ENCODE measurements around the gene CCDC77.
A peak's percentile ranks its signal among the peaks of the same experiment; 100 is the strongest.

CCDC77 gene

DNA sequence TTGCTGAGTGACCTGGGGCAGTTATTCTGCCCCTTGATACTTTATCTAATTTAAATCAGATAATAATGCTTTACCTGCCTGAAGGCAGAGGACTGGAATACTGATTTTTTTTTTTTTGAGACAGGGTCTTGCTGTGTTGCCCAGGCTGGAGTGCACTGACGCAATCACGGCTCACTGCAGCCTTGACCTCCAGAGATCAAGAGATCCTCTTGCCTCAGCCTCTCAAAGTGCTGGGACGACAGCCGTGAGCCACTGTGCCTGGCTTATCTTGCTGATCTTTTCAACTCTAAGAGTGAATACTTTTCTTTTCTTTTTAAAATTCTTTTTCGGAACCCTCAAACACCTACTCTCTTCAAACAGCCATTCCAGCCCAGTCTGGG lies 57.6 kb downstream of the CCDC77 start:
- DNase-seq (ENCODE audit: low spot score), result no peak
- TF ChIP-seq, protein P1, sequence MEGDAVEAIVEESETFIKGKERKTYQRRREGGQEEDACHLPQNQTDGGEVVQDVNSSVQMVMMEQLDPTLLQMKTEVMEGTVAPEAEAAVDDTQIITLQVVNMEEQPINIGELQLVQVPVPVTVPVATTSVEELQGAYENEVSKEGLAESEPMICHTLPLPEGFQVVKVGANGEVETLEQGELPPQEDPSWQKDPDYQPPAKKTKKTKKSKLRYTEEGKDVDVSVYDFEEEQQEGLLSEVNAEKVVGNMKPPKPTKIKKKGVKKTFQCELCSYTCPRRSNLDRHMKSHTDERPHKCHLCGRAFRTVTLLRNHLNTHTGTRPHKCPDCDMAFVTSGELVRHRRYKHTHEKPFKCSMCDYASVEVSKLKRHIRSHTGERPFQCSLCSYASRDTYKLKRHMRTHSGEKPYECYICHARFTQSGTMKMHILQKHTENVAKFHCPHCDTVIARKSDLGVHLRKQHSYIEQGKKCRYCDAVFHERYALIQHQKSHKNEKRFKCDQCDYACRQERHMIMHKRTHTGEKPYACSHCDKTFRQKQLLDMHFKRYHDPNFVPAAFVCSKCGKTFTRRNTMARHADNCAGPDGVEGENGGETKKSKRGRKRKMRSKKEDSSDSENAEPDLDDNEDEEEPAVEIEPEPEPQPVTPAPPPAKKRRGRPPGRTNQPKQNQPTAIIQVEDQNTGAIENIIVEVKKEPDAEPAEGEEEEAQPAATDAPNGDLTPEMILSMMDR (conservative IDR thresholded peaks at IDR 0.05; ENCODE audit: low read depth), result no peak
- H3K27ac ChIP-seq, result no peak overlapping the region
- POLR2A ChIA-PET (ENCODE audit: low non-redundant PET), result no interaction called here
- CTCF ChIA-PET, result no interaction called here

DNA sequence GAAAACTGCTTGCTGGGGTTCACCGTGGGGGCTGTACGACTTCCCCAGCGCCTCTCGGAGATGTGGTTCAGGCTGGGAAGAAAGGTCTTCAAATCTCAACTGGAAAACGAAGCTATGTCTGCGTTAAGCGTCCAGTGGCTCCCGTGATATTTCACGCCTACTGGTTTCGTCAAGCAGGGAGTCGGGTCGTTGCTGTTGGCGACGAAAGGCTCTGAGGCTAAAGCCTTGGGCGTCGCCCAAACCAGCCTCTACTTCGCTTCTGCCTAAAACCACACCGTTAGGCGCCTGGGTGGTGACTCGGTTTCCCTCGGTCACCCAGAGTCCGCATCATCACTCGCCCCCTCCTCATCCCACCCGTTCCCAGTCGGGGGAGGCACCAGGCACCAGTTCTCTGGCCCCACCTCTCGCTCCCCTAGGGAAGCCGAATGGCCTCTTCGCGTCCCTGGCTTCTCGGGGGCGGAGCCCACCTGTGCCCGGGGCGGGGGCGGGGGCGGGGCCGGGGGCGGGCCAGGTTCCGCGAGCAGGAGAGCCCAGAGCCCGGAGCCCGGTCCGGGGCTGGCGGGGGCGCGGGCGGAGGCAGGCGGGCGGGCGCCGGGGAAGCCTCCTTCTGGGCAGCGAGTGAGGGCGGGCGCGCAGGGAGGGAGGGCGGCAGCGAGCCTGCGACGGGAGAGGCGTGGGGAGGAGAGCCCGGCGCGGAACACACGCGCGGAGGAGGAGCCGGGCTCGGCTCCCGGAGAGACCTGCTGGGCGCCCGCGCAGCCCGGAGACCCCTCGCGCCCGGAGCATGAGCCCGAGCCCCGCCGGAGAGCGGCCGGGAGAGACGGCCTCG lies 58.2 kb downstream of the CCDC77 start, which contains the start of gene B4GALNT3:
B4GALNT3 (plus strand) TSS at position 510 of the 829 bp plus-strand sequence. CDS start 438 bp downstream, outside the sequence.
- POLR2A ChIA-PET (ENCODE audit: low non-redundant PET), result no interaction called here
- peak; percentile 64 for DNase-seq (ENCODE audit: low spot score)
- CTCF ChIA-PET, result no interaction called here
- H3K27ac ChIP-seq, result no peak within 1 kb of the TSS
- TF ChIP-seq, protein P1 (conservative IDR thresholded peaks at IDR 0.05; ENCODE audit: low read depth), result no peak

DNA sequence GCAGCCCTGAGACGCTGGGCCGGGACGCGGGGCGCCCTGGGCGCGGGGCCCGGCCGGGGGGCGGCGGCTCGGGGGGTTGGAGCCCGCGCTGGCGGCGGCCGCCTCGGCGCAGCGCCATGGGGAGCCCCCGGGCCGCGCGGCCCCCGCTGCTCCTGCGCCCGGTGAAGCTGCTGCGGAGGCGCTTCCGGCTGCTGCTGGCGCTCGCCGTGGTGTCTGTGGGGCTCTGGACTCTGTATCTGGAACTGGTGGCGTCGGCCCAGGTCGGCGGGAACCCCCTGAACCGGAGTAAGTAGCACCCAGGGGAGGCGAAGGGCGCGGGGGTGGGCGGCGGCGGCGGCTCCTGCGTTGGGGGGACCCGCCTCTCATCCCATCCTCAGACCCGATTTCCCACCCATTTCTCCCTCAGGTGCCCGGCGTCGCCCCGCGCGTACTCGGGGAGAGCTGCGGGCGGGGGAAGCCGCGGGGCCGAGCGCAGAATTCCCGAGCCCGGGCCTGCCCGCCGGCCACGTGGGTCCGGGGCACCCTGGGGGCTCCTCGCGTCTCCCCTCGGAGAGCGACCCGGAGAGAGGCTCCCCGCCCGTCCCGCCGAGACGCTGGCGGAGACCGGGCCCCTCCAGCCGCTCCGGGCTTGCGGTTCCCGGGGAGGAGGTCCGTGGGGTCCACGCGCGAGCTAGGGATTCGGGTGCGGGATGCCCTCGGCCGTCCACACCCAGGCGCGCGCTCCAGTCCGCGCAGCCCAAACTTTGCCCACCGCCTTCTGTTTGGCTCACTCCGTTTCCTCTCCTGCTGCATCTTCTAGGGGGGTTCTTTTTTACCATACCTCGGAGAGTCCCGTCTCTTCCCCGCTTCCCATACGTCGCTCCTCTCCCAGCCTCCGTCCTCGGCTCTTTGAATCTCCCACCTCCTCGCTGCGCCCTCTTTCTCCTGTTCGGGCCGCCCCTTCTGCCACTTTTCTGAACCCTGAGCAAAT lies 59.1 kb downstream of the CCDC77 start:
- ChIA-PET CTCF (no interaction called here), POLR2A (ENCODE audit: low non-redundant PET) (no interaction called here)
- TF ChIP-seq, protein P1 (conservative IDR thresholded peaks at IDR 0.05; ENCODE audit: low read depth), result no peak
- no peak for DNase-seq (ENCODE audit: low spot score)
- no peak overlapping the region for H3K27ac ChIP-seq

DNA sequence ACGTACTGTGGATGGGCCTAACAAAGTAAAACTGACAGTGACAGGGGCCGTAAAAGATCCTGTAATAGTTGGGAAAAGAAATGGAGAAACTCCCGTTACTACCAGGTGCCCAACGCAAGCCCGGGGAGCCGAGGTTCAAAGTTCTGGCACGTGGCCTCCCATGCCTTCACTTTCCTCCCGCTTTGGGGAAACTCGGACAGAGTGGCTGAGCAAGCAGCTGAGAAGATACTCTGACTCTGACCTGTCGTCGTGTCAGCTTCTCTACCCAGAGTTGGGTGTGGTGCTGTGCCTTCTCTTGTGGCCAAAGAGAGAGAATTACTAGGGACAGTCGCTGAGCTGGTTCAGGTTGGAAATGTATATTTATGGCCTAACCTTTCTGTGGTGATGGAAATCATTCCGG lies 60.0 kb downstream of the CCDC77 start:
- no peak for DNase-seq (ENCODE audit: low spot score)
- ChIA-PET CTCF (interaction anchor here (0.6 kb wide), 1 partner anchor 20 kb away, joined by 3 read pairs; no protein-coding TSS in a partner anchor), POLR2A (ENCODE audit: low non-redundant PET) (no interaction called here)
- H3K27ac ChIP-seq, result no peak overlapping the region
- TF ChIP-seq, protein P1 (conservative IDR thresholded peaks at IDR 0.05; ENCODE audit: low read depth), result no peak

DNA sequence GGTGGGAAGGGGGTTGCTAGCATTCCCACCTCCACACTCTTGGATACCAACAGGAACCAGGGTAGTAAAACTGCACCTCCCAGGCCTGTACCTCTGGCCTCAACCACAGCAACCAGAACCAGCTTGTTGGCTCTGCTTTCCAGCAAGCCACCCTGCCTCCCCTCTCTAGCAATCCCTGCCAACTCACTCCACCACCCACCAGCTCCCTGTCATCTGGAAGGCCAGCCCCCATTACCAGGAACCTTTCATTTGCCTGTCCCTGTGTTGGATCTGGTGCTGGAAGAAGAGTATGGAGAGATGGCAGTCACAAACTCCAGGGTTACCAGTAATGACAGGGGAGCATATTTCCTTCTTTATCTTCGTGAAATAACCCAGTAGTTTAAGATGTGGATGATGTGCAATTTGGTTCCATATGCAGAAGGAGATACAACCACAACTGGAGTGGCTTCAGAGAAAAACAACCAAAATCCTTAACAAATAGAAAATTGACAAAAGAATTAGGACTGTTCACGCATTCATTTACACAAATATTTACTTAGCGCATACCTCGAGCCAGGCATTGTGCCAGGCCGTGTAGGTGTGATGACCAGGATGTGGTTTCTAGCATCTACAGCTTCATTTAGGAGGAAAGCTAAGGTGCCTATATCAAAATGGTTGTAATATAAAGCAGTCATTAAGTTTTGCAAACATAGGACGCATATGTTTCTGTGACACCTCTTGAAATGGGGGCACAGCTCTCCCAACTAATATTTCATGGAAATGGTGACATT lies 61.7 kb downstream of the CCDC77 start:
- POLR2A ChIA-PET (ENCODE audit: low non-redundant PET), result no interaction called here

More for the DNA sequence above, 61.7 kb downstream of the CCDC77 start:
- DNase-seq (ENCODE audit: low spot score), result peak; percentile 46
- TF ChIP-seq, protein P1 (conservative IDR thresholded peaks at IDR 0.05; ENCODE audit: low read depth), result no peak
- no peak overlapping the region for H3K27ac ChIP-seq
- CTCF ChIA-PET, result interaction anchor here (0.6 to 0.7 kb wide), 3 partner anchors 16 to 413 kb away, joined by 3 to 4 read pairs (median 3); no protein-coding TSS in a partner anchor
